CD14-positive monocyte (primary cell): ENCODE measurements around the gene CPNE4. TPM values are rescaled to one million over a fixed set of nuclear protein-coding genes. Genes with fewer than 3 reads are reported as not detected.

Experiments used
- DNase-seq, 3 donors: peaks; one replicate each; pipeline ENCODE4 v3.0.0-alpha.2; 2011 to 2022
- H2AFZ ChIP-seq: 2 replicates; pipeline ENCODE4 v1.6.0; 2012; ENCODE audit warnings: mild to moderate bottlenecking, low read depth, low read length, inconsistent platforms; ENCODE audit not compliant: insufficient read depth, poor library complexity, severe bottlenecking
- H3K27ac ChIP-seq, 2 donors: 1 replicate in 1 of 2; 2 replicates in 1 of 2; pipeline ENCODE4 v1.5.1; 2012 to 2013; ENCODE audit warnings: low read length in 2 of 2, control low read depth in 1 of 2, inconsistent platforms in 1 of 2, low read depth in 1 of 2, mild to moderate bottlenecking in 1 of 2
- H3K27me3 ChIP-seq, 2 donors: one replicate each; pipeline versions ENCODE4 v1.6.0 to v1.6.1; 2011 to 2013; ENCODE audit warnings: low read length in 2 of 2; ENCODE audit not compliant: control insufficient read depth in 2 of 2, insufficient read depth in 2 of 2
- H3K36me3 ChIP-seq, 2 donors: replicated peaks in 1 of 2; 1 replicate in 1 of 2; 2 replicates in 1 of 2; pipeline versions ENCODE4 v1.5.1 to v1.6.1; 2012 to 2013; ENCODE audit warnings: low read length in 2 of 2, control low read depth in 1 of 2, inconsistent platforms in 1 of 2, mild to moderate bottlenecking in 1 of 2; ENCODE audit not compliant: insufficient read depth in 2 of 2, control insufficient read depth in 1 of 2
- H3K4me1 ChIP-seq, 2 donors: 1 replicate in 1 of 2; 2 replicates in 1 of 2; pipeline versions ENCODE4 v1.5.1 to v1.6.1; 2012 to 2013; ENCODE audit warnings: low read length in 2 of 2, control low read depth in 1 of 2, inconsistent platforms in 1 of 2, mild to moderate bottlenecking in 1 of 2, moderate library complexity in 1 of 2; ENCODE audit not compliant: insufficient read depth in 2 of 2, control insufficient read depth in 1 of 2
- H3K4me2 ChIP-seq: replicated peaks from 2 replicates; pipeline ENCODE3; 2012; ENCODE audit warnings: low read length, moderate library complexity, mild to moderate bottlenecking; ENCODE audit not compliant: poor library complexity, severe bottlenecking; ENCODE audit errors: extremely low read depth
- H3K4me3 ChIP-seq, 3 experiments: fragments of 200-600 bp in 1 of 3; sonication (generic) in 1 of 3; replicated peaks in 1 of 3; 1 replicate in 2 of 3; 2 replicates in 1 of 3; pipeline ENCODE4 v1.5.1; 2011 to 2013; ENCODE audit warnings: low read length in 3 of 3, mild to moderate bottlenecking in 3 of 3, control low read depth in 2 of 3, low read depth in 2 of 3, inconsistent platforms in 1 of 3, moderate library complexity in 1 of 3
- H3K79me2 ChIP-seq: 2 replicates; pipeline ENCODE4 v1.6.0; 2012; ENCODE audit warnings: mild to moderate bottlenecking, control low read depth, inconsistent platforms, low read length, moderate library complexity; ENCODE audit not compliant: insufficient read depth
- H3K9ac ChIP-seq: 2 replicates; pipeline ENCODE4 v1.6.0; 2017; ENCODE audit warnings: low read length, mild to moderate bottlenecking; ENCODE audit not compliant: insufficient read depth, poor library complexity, severe bottlenecking
- H3K9me3 ChIP-seq, 2 donors: replicated peaks in 1 of 2; 1 replicate in 1 of 2; 2 replicates in 1 of 2; pipeline versions ENCODE4 v1.5.1 to v1.6.1; 2012 to 2013; ENCODE audit warnings: low read length in 2 of 2, control low read depth in 1 of 2; ENCODE audit not compliant: control insufficient read depth in 1 of 2, insufficient read depth in 1 of 2
- H4K20me1 ChIP-seq: 2 replicates; pipeline ENCODE4 v1.6.0; 2012; ENCODE audit warnings: mild to moderate bottlenecking, low read length, control low read depth, moderate library complexity; ENCODE audit not compliant: insufficient read depth
- H3K27ac Mint-ChIP-seq, 7 donors: one replicate each; pipeline ENCODE4 v1.8.0; 2020; ENCODE audit warnings: mild to moderate bottlenecking in 7 of 7, mixed read lengths in 7 of 7, moderate library complexity in 6 of 7, inconsistent platforms in 2 of 7
- H3K27me3 Mint-ChIP-seq, 3 donors: one replicate each; pipeline ENCODE4 v1.8.0; 2021 to 2022; ENCODE audit warnings: low read depth in 3 of 3, mild to moderate bottlenecking in 3 of 3, mixed read lengths in 3 of 3, moderate library complexity in 3 of 3, inconsistent platforms in 1 of 3
- H3K36me3 Mint-ChIP-seq, 2 donors: one replicate each; pipeline ENCODE4 v1.8.0; 2020; ENCODE audit warnings: mixed read lengths in 2 of 2, inconsistent platforms in 1 of 2, mild to moderate bottlenecking in 1 of 2
- H3K4me1 Mint-ChIP-seq: one replicate; pipeline ENCODE4 v1.8.0; 2020; ENCODE audit warnings: mild to moderate bottlenecking, mixed read lengths
- H3K4me3 Mint-ChIP-seq, 2 donors: one replicate each; pipeline ENCODE4 v1.8.0; 2020; ENCODE audit warnings: mild to moderate bottlenecking in 2 of 2, mixed read lengths in 2 of 2, moderate library complexity in 1 of 2
- H3K9me3 Mint-ChIP-seq, 7 donors: one replicate each; pipeline ENCODE4 v1.8.0; 2020 to 2022; ENCODE audit warnings: mixed read lengths in 7 of 7, mild to moderate bottlenecking in 6 of 7, moderate library complexity in 6 of 7, inconsistent platforms in 2 of 7
- WGBS: methylation state at CpG from one replicate; pipeline ENCODE4 v1.1.5; 2013; ENCODE audit warnings: missing lambda C conversion rate; ENCODE audit not compliant: insufficient coverage; 5-methylcytosine and 5-hydroxymethylcytosine counted together
- intact Hi-C, 2 donors: fragments of 100-400 bp; cut with micrococcal nuclease; formaldehyde crosslinking; loops; one replicate each; pipeline versions ENCODE4 v1.15.0 to v1.15.1; 2023
- polyA plus RNA-seq, 3 donors: library from polyadenylated mRNA; depleted of rRNA in 1 of 3; unstranded in 2 of 3; stranded (reverse) in 1 of 3; fragments of 300-500 nt in 2 of 3; fragments of >200 nt in 1 of 3; fragmentation: Illumina TruSeq in 2 of 3; gene quantifications; 1 replicate in 2 of 3; 2 replicates in 1 of 3; pipeline ENCODE4 v1.2.3, GENCODE V29; 2012 to 2021
- TF ChIP-seq, protein P1 (sequence below): fragments of 200-600 bp; IDR thresholded peaks from one replicate; pipeline ENCODE4 v1.8.0; 2022; ENCODE audit warnings: antibody characterized with exemption, mild to moderate bottlenecking

CPNE4 gene
- polyA plus RNA-seq, 3 donors: not detected

DNA sequence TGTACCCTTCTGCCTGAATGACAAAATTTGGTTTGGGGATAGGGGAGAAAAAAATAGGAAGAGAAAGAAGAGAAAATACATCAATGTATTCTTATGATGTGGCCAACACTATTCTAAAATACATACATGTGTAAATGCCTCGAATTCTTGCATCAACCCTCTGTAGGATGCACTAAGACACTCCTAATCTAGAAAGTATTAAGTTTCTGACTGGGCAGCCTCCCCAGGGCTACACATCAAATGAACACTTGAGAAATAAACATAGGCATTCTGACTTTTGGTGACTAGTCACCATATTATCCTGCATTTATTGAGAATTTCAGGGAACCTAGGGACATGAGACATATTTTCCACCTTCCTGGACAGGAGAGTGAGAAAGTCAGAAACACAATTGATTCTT is 109.2 kb downstream of the CPNE4 start:
- no CpG with 5 or more reads among the region's 1 CpG for WGBS
- no peaks in the 10 kb centered on the region for H3K4me1 Mint-ChIP-seq
- TF ChIP-seq, protein P1, sequence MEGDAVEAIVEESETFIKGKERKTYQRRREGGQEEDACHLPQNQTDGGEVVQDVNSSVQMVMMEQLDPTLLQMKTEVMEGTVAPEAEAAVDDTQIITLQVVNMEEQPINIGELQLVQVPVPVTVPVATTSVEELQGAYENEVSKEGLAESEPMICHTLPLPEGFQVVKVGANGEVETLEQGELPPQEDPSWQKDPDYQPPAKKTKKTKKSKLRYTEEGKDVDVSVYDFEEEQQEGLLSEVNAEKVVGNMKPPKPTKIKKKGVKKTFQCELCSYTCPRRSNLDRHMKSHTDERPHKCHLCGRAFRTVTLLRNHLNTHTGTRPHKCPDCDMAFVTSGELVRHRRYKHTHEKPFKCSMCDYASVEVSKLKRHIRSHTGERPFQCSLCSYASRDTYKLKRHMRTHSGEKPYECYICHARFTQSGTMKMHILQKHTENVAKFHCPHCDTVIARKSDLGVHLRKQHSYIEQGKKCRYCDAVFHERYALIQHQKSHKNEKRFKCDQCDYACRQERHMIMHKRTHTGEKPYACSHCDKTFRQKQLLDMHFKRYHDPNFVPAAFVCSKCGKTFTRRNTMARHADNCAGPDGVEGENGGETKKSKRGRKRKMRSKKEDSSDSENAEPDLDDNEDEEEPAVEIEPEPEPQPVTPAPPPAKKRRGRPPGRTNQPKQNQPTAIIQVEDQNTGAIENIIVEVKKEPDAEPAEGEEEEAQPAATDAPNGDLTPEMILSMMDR: no peak

DNA sequence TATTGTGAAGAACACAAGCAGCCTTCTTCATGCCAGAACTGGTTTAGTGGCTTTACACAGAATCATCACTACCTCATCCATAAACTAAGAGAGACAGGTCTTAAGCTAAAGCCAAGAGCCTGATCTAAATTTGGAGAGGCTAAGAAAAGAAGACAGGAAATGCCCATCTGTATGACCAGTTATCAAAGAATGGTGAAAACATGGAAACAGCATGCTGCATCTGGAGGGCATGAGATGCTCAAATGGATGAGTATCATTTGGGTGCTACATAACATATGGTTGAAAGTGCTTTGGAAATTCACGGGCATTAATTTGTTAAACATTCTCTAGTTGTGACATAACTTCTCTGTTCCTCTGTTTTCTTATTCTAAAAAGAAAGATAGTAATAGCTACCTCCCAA is 112.5 kb downstream of the CPNE4 start:
- no peak overlapping the region for H2AFZ ChIP-seq
- no CpG with 5 or more reads among the region's 1 CpG for WGBS
- DNase-seq: no peak
- peaks cover 0 to 5% (median 0%) of the 10 kb centered on the region in 7 donors for H3K9me3 Mint-ChIP-seq
- no peak overlapping the region for H3K27ac Mint-ChIP-seq
- H3K4me2 ChIP-seq: no peak overlapping the region
- no peak overlapping the region for H3K4me3 ChIP-seq
- H3K9me3 ChIP-seq: no peaks in the 10 kb centered on the region
- H3K4me3 Mint-ChIP-seq: no peak overlapping the region
- H3K9ac ChIP-seq: no peak overlapping the region
- no peaks in the 10 kb centered on the region for H3K36me3 ChIP-seq
- H3K36me3 Mint-ChIP-seq: no peaks in the 10 kb centered on the region
- no peaks in the 10 kb centered on the region for H3K4me1 ChIP-seq
- H3K79me2 ChIP-seq: no peaks in the 10 kb centered on the region
- H4K20me1 ChIP-seq: no peaks in the 10 kb centered on the region
- peaks cover 3 to 7% (median 4%) of the 10 kb centered on the region in 3 donors for H3K27me3 Mint-ChIP-seq
- TF ChIP-seq, protein P1: no peak
- H3K27me3 ChIP-seq: no peaks in the 10 kb centered on the region
- no peaks in the 10 kb centered on the region for H3K4me1 Mint-ChIP-seq
- no peak overlapping the region for H3K27ac ChIP-seq
- intact Hi-C loops: no loop called here

More for the DNA sequence above, 109.2 kb downstream of the CPNE4 start:
- no peak overlapping the region for H3K4me3 ChIP-seq
- Mint-ChIP-seq H3K9me3 (peaks cover 0 to 7% (median 0%) of the 10 kb centered on the region in 7 donors), H3K27me3 (peaks cover 0 to 13% (median 3%) of the 10 kb centered on the region in 3 donors), H3K4me3 (no peak overlapping the region), H3K36me3 (no peaks in the 10 kb centered on the region), H3K27ac (no peak overlapping the region)
- no peak for DNase-seq
- no peak overlapping the region for H3K27ac ChIP-seq
- H4K20me1 ChIP-seq: no peaks in the 10 kb centered on the region
- intact Hi-C loops: no loop called here
- H3K36me3 ChIP-seq: no peaks in the 10 kb centered on the region
- H3K4me1 ChIP-seq: no peaks in the 10 kb centered on the region
- H2AFZ ChIP-seq: no peak overlapping the region
- no peaks in the 10 kb centered on the region for H3K27me3 ChIP-seq
- H3K9ac ChIP-seq: no peak overlapping the region
- H3K9me3 ChIP-seq: no peaks in the 10 kb centered on the region
- no peaks in the 10 kb centered on the region for H3K79me2 ChIP-seq
- H3K4me2 ChIP-seq: no peak overlapping the region
